Hippocampal formation (tissue), 2 donors: Measurements from ENCODE around the gene MTHFD1L.
"Not testable (repeated sequence)": the region's sequence is repeated elsewhere in the genome, so short reads cannot be mapped to it uniquely, and the experiment has no call there.

Experiments
- DNase-seq, 2 donors: peaks; one replicate each; lab custom pipeline; 2025; lab: John Stamatoyannopoulos, UW

MTHFD1L gene

GRCh38 chr6:150865406-150866146 is at the start of gene MTHFD1L:
Gene MTHFD1L (plus strand): TSS chr6:150865702. CDS start chr6:150865823, 121 bp downstream.
- peak in 1 of 2 donors; percentile 54 for DNase-seq

GRCh38 chr6:150816554-150816953 is 48.9 kb upstream of the MTHFD1L start:
- DNase-seq: not testable (repeated sequence)

DNA sequence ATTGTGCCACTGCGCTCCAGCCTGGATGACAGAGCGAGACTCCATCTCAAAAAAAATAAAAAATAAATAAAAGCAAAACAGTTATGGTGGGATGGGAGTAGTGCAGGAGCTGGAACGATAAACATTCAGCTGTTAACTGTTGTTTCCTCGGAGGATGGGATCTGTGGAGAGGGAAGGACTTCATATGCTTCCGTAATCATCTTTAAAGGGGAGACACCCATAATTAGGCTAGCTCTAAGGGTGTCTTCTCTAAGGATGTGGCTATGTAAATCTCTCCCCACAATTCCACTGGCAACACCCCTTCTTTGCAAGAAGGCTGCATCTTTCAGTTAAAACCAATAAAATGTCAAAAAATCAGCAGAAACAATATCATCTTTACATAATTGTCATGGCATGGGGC is 42.6 kb upstream of the MTHFD1L start:
- no peak for DNase-seq

- DNase-seq: no peak
Measured at GRCh38 chr6:150826788-150827187, 38.7 kb upstream of the MTHFD1L start.

- not testable (repeated sequence) for DNase-seq
Measured at GRCh38 chr6:150828107-150828506, 37.4 kb upstream of the MTHFD1L start.

DNA sequence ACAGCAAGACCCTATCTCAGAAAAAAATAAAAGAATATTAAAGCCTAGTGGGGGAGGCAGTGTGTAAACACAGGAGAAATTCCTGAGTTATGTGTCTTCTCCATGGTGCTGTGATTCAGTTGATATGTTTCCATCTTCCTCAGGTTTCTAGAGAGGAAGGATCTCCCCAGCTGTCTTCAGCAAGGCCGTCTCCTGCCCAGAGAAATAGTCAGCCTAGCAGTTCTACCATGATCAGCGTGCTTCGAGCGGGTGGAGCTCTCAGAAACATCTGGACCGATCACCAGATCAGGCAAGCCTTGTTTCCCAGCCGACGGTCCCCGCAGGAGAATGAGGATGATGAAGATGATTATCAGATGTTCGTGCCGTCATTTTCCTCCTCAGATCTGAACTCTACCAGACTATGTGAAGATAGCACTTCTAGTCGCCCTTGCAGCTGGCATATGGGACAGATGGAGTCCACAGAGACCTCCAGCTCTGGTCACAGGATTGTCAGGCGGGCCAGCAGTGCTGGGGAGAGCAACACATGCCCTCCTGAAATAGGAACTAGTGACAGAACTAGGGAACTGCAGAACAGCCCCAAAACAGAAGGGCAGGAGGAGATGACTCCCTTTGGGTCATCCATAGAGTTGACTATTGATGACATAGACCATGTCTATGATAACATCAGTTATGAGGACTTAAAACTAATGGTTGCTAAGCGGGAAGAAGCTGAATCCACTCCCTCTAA is 34.9 kb upstream of the MTHFD1L start:
- DNase-seq: no peak

DNA sequence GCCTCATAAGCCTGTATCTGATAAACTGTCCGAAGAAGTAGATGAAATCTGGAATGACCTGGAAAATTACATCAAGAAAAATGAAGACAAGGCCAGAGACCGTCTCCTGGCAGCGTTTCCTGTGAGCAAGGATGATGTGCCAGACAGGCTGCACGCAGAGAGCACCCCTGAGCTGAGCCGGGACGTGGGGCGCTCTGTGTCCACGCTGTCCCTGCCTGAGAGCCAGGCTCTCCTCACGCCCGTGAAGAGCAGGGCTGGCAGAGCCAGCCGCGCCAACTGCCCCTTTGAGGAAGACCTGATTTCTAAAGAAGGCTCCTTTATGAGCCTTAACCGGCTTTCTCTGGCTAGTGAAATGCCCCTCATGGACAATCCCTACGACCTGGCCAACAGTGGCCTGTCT is 33.9 kb upstream of the MTHFD1L start:
- DNase-seq: no peak

DNA sequence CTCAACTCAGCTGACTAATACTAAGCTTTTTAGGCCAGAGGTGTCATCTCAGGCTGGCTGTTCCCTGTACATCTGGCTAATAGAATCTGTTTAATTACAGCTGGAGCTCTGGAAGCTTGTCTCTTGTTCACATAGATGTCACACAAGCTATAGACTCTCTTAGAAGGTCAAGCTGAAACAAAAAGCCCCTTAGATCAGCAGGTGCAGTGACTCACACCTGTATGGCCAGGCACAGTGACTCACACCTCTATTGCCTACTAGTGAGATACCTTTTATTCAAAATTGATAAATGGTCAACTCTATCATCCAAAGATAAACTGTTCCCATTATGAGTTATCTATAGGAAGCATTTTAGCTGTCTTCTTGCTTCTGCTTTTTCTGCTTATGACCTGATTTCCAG is 29.9 kb upstream of the MTHFD1L start:
- no peak for DNase-seq

GRCh38 chr6:150840185-150840584 is 25.3 kb upstream of the MTHFD1L start:
- no peak for DNase-seq

- DNase-seq: no peak
Measured at GRCh38 chr6:150841189-150841588, 24.3 kb upstream of the MTHFD1L start.

DNA sequence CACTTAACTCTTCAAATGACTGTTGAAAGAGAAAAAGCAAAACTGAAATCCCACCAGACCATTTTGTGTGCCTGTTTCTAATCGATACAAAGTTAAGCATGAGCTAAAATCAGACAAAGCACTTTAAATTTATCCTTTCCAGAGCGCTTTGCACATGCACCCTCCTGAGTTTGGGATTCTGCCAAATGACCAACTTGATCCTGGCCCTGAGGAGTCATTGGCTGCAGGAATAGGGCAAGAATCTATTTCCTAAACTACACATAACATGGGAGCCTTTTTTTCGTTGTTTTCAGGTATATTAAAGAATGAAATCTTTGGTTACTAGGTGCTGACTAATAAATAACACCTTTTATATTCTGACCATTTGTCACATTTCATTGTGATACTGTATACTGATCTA is 23.8 kb upstream of the MTHFD1L start:
- no peak for DNase-seq

DNA sequence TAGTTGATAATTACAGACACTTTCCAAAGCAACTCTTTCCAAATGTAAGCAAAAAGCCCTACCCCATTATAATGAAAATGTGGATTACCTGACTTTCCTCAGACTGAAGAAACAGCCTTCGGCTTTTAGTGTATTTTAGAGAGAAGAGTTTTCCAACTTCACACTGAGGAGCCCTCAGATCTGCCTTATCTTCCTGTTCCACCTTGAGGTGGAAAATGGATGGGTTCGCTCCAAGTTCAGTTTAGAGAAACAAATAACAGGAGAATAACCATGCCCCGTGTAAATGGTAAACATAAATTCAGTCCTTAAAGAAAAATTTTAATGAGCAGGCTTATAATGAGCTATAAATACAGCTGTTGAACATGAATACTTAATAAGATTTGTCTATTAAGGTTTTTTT is 21.1 kb upstream of the MTHFD1L start:
- no peak for DNase-seq

DNA sequence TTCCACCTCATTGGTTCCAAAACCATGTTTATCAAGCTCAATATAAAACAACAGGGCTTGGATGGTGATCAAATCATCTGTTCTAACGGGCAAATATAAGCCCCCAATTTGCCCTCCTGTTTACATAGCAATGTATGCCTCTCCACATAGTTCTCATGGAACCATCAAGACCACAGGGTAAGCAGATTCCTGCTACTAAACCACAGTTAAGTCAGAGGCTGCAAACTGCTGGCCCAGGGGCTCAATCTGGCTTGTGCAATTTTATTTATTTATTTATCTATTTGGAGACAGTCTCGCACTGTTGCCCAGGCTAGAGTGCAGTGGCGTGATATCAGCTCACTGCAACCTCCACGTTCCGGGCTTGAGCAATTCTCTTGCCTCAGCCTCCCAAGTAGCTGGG is 18.9 kb upstream of the MTHFD1L start:
- DNase-seq: no peak

DNA sequence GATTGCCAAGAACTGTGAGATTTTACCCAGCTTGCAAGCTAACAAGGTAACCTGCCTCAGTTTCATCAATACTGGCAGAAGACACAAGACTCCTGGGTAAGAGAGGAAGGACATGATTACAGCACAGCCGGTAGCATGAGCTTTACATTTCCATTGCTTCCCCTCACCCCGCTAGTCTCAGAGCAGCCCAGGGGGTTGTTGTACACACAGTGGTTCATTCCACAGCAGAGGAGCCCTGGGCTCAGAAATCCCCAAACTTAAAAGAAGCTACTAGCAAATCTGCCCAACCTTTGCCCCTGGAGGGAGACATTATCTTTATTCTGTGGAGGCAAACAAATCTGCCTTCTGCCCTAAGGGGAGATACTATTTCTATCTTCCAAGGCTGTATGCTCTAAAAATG is 17.1 kb upstream of the MTHFD1L start:
- DNase-seq: no peak

DNA sequence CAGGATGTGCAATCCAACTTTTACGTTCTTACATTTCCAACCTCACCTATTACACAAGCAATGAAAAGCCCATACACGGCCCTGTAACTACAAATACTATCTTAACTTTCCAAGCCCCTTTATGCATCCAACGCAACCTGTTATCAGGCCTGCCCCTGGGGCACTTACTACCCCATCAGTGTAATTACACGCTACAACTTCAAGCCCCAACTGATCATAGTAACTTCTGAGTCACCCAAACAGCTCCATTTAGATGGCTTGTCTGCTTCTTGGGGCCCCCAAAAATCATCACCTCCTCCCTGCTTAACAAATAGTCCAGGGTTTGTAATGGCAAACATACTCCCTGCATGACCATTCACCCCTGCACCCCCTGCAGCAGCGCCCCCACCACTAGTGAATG is 11.1 kb upstream of the MTHFD1L start:
- not testable (repeated sequence) for DNase-seq

GRCh38 chr6:150855171-150855570 is 10.3 kb upstream of the MTHFD1L start:
- DNase-seq: not testable (repeated sequence)

DNA sequence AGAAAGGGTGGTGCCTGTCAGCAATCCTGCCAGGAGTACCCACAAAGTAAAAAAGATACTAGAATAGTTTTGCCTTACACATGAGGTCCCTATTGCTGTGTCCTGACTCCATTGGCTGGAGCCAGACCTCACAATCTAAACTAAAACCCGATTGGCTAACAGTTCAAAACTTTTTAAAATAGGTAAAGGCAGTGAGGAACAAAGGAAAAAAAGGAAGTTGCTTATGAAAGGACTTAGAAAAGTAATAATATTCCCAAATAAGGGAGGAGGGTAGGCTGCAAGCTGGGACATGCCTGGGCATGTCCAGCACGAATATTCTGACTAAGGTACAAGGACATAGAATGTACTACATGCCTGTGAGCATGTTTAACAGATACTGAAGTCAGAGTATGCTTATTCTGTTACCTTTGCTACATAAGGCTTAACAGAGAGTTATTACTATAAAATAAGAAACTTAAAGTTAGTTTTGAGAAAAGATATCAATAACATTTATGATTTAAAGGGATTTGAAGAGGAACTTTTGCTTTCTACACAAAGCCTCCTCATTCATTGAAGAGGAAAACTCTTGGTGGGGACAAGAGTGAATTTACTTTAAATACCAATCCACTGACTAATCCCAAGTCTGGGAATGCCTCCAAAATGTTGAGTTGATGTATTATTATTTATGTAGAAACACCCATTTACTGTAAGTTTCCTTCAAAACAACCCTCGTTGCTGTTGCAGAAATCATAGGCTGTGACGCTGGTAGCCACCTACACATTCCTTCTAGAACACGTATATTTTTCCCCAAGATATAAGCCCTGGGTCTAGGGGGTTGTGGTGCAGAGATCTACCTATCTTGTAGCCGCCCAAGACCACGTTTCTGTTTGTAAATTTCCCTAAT is 8.2 kb upstream of the MTHFD1L start:
- DNase-seq: no peak

- DNase-seq: no peak
Measured at GRCh38 chr6:150857945-150858308, 7.6 kb upstream of the MTHFD1L start.

GRCh38 chr6:150861448-150862168 is 3.9 kb upstream of the MTHFD1L start:
- peak in 1 of 2 donors; percentile 6 for DNase-seq

- DNase-seq: no peak
Measured at GRCh38 chr6:150863213-150863928, 2.1 kb upstream of the MTHFD1L start.

DNA sequence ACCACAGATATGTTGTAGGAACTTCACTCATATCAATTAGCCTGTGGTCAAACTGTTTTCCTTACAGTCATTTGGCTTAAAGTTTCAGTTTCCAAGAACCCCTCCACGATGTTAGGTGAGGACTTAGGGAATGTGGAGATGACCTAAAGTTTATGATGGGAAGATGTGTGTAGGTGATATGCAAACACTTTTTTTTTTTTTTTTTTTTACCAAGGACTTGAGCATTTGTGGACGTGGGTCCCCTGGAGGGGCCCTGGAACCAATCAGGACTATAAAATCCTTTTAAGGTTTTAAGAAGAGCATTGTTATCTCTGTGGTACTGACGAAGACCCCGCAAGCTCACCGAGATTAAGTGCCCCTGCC is 478 bp upstream of the MTHFD1L start:
- no peak for DNase-seq
